Keratinocyte (primary cell): ENCODE measurements around the gene PLXDC2. TPM values are rescaled to one million over a fixed set of nuclear protein-coding genes. Genes with fewer than 3 reads are reported as not detected.

Source experiments
- DNase-seq: peaks from one replicate; pipeline ENCODE4 v3.0.0-alpha.2; 2011; ENCODE audit warnings: low read depth, missing footprints, low spot score
- FAIRE-seq: peaks from 2 replicates; lab custom pipeline; 2011; peaks lifted over from hg19 to GRCh38; lab: Jason Lieb, UNC
- H2AFZ ChIP-seq: 2 replicates; pipeline ENCODE4 v1.6.0; 2012; ENCODE audit warnings: low read length, control low read depth, inconsistent platforms; ENCODE audit not compliant: control insufficient read depth
- H3K27ac ChIP-seq: 2 replicates; pipeline ENCODE4 v1.5.1; 2011; ENCODE audit warnings: low read length; ENCODE audit not compliant: control insufficient read depth, insufficient read depth
- H3K27me3 ChIP-seq: 3 replicates; pipeline ENCODE4 v1.6.0; 2011; ENCODE audit warnings: low read length; ENCODE audit not compliant: control insufficient read depth, insufficient read depth; ENCODE audit errors: extremely low read depth
- H3K36me3 ChIP-seq, 2 experiments: 2 replicates in 1 of 2; 3 replicates in 1 of 2; pipeline ENCODE4 v1.5.1; 2011; ENCODE audit warnings: low read length in 2 of 2, mild to moderate bottlenecking in 1 of 2; ENCODE audit not compliant: control insufficient read depth in 2 of 2, insufficient read depth in 2 of 2; ENCODE audit errors: extremely low read depth in 1 of 2
- H3K4me1 ChIP-seq: 3 replicates; pipeline ENCODE4 v1.5.1; 2011; ENCODE audit warnings: low read length; ENCODE audit not compliant: control insufficient read depth, insufficient read depth; ENCODE audit errors: extremely low read depth
- H3K4me2 ChIP-seq: 3 replicates; pipeline ENCODE4 v1.6.0; 2011; ENCODE audit warnings: low read depth, low read length; ENCODE audit not compliant: control insufficient read depth, insufficient read depth; ENCODE audit errors: extremely low read depth
- H3K4me3 ChIP-seq, 3 experiments: fragments of 200-600 bp in 1 of 3; sonication (generic) in 1 of 3; 2 replicates in 2 of 3; 3 replicates in 1 of 3; pipeline ENCODE4 v1.5.1; 2011 to 2016; ENCODE audit warnings: low read length in 3 of 3, mild to moderate bottlenecking in 3 of 3, control low read depth in 2 of 3, inconsistent platforms in 1 of 3, low read depth in 1 of 3, mixed read lengths in 1 of 3, mixed run types in 1 of 3, moderate library complexity in 1 of 3; ENCODE audit not compliant: control insufficient read depth in 2 of 3, insufficient read depth in 2 of 3; ENCODE audit errors: extremely low read depth in 1 of 3
- H3K79me2 ChIP-seq: 2 replicates; pipeline ENCODE4 v1.6.0; 2012; ENCODE audit warnings: low read length; ENCODE audit not compliant: control insufficient read depth, insufficient read depth
- H3K9ac ChIP-seq: 3 replicates; pipeline ENCODE4 v1.6.0; 2011; ENCODE audit warnings: low read length; ENCODE audit not compliant: control insufficient read depth, insufficient read depth; ENCODE audit errors: extremely low read depth
- H3K9me1 ChIP-seq: 3 replicates; pipeline ENCODE4 v1.6.0; 2011; ENCODE audit warnings: low read length; ENCODE audit not compliant: control insufficient read depth, insufficient read depth; ENCODE audit errors: extremely low read depth
- H3K9me3 ChIP-seq: 2 replicates; pipeline ENCODE4 v1.5.1; 2012; ENCODE audit warnings: low read depth, low read length; ENCODE audit not compliant: control insufficient read depth
- H4K20me1 ChIP-seq: 3 replicates; pipeline ENCODE4 v1.6.0; 2011; ENCODE audit warnings: low read length; ENCODE audit not compliant: control insufficient read depth, insufficient read depth; ENCODE audit errors: extremely low read depth
- EZH2 ChIP-seq: IDR thresholded peaks from one replicate; pipeline ENCODE4 v1.6.1; 2012; ENCODE audit warnings: inconsistent platforms, mild to moderate bottlenecking, low read length, moderate library complexity
- dilution Hi-C: fragments of 300-500 bp; cut with MboI; formaldehyde crosslinking; loops from one replicate; pipeline ENCODE4 v1.7.0; 2020; ENCODE audit warnings: low sequenced_read_pairs; ENCODE audit not compliant: extremely low pct_ligation_motif_present
- polyA plus RNA-seq, 5 experiments: library from polyadenylated mRNA; depleted of rRNA in 3 of 5; stranded (reverse) in 3 of 5; stranded (forward) in 1 of 5; unstranded in 1 of 5; fragments of >200 nt; gene quantifications; 1 replicate in 1 of 5; 2 replicates in 3 of 5; 3 replicates in 1 of 5; pipeline versions ENCODE4 v1.2.1 to v1.2.3, GENCODE V29; 2011 to 2012; ENCODE audit warnings: missing spikeins in 2 of 5, low read depth in 1 of 5, low replicate concordance in 1 of 5
- TF ChIP-seq, protein P1 (sequence below), 3 experiments: IDR thresholded peaks in 1 of 3; conservative IDR thresholded peaks in 1 of 3; optimal IDR thresholded peaks in 1 of 3; 2 replicates in 2 of 3; 3 replicates in 1 of 3; pipeline versions ENCODE3 to v1.5.1; 2011; ENCODE audit warnings: low read length in 3 of 3, mild to moderate bottlenecking in 3 of 3, moderate library complexity in 2 of 3, control low read depth in 1 of 3, inconsistent platforms in 1 of 3; ENCODE audit not compliant: insufficient read depth in 2 of 3; ENCODE audit errors: extremely low read depth in 1 of 3

PLXDC2 gene
- polyA plus RNA-seq, 1 donor (not counting 4 experiments of a cell fraction or from before 2014, with no cell fraction given) = 12.9 TPM

DNA sequence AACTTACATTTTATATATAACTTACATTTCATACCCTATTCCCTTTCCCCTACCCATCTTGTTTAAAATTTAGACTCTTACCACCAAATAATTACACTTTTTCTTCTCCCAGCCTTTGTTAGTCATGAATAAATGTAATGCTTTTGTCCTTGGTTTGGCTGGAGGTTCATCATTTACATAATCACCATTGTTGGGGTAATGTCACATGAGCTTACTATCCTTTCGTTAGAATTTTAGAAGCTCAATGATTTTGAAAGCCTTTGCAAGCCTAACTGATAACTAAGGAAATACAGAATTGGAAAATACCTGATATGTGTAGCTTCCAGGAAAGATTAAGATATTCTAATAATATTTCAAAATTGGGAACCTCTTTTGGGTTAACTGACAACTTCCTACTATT, 171.7 kb downstream of the PLXDC2 start:
- dilution Hi-C loops = no loop called here
- no peak overlapping the region for H2AFZ ChIP-seq

DNA sequence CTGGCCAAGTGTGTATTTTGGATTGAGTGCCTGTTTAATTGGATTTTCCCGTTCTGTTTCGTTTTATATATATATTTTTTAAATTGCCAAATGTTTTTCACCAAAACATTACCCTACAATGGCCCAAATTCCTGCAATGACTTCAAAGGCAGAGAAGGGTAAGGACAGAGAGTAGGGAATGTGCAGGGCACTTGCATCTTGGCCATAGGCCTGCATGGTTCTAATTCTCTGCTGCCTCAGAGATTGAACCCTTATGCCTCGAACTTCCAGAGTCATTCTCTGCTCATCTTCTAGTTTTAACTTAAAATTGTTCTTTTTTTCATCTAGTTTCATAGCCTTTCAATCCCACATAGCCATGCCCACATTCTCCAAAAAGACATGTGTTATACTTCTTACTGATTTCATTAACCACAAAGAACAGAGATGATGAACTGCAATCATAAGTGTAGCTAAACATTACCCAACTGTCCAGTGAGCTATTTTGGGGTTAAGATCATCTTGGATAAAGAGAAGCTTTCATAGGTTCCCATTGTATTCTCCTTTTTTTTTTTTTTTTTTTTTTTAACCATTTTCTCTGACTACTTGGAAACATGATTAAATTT, 177.6 kb downstream of the PLXDC2 start:
- no peaks in the 10 kb centered on the region for H3K27me3 ChIP-seq
- no peaks in the 10 kb centered on the region for H4K20me1 ChIP-seq
- H3K9me3 ChIP-seq = no peaks in the 10 kb centered on the region
- FAIRE-seq = no peak
- H3K27ac ChIP-seq = no peak overlapping the region
- no peak overlapping the region for H3K9ac ChIP-seq
- no peaks in the 10 kb centered on the region for H3K9me1 ChIP-seq
- DNase-seq = no peak
- H3K36me3 ChIP-seq = no peaks in the 10 kb centered on the region
- H3K4me1 ChIP-seq = no peaks in the 10 kb centered on the region
- no peak overlapping the region for H3K4me3 ChIP-seq
- H2AFZ ChIP-seq = no peak overlapping the region
- dilution Hi-C loops = no loop called here
- no peaks in the 10 kb centered on the region for H3K79me2 ChIP-seq
- no peak overlapping the region for H3K4me2 ChIP-seq
- TF ChIP-seq EZH2 = no peak
- TF ChIP-seq, protein P1, sequence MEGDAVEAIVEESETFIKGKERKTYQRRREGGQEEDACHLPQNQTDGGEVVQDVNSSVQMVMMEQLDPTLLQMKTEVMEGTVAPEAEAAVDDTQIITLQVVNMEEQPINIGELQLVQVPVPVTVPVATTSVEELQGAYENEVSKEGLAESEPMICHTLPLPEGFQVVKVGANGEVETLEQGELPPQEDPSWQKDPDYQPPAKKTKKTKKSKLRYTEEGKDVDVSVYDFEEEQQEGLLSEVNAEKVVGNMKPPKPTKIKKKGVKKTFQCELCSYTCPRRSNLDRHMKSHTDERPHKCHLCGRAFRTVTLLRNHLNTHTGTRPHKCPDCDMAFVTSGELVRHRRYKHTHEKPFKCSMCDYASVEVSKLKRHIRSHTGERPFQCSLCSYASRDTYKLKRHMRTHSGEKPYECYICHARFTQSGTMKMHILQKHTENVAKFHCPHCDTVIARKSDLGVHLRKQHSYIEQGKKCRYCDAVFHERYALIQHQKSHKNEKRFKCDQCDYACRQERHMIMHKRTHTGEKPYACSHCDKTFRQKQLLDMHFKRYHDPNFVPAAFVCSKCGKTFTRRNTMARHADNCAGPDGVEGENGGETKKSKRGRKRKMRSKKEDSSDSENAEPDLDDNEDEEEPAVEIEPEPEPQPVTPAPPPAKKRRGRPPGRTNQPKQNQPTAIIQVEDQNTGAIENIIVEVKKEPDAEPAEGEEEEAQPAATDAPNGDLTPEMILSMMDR (optimal IDR thresholded peaks at IDR 0.05 in 1 of 3, IDR thresholded peaks at IDR 0.05 in 1 of 3, conservative IDR thresholded peaks at IDR 0.05 in 1 of 3; ENCODE audit: extremely low read depth in 1 of 3, insufficient read depth in 2 of 3, low read length in 3 of 3) = no peak

More for the DNA sequence above, 171.7 kb downstream of the PLXDC2 start:
- TF ChIP-seq EZH2 = no peak
- TF ChIP-seq, protein P1 (optimal IDR thresholded peaks at IDR 0.05 in 1 of 3, IDR thresholded peaks at IDR 0.05 in 1 of 3, conservative IDR thresholded peaks at IDR 0.05 in 1 of 3; ENCODE audit: extremely low read depth in 1 of 3, insufficient read depth in 2 of 3, low read length in 3 of 3) = no peak
- Histone ChIP-seq H3K4me3 (no peak overlapping the region), H3K27ac (no peak overlapping the region), H3K79me2 (no peaks in the 10 kb centered on the region), H3K4me1 (peaks cover 7% of the 10 kb centered on the region), H3K9ac (no peak overlapping the region), H3K27me3 (no peaks in the 10 kb centered on the region), H3K9me1 (no peaks in the 10 kb centered on the region), H3K4me2 (no peak overlapping the region), H4K20me1 (no peaks in the 10 kb centered on the region), H3K36me3 (no peaks in the 10 kb centered on the region), H3K9me3 (no peaks in the 10 kb centered on the region)
- no peak for DNase-seq
- no peak for FAIRE-seq
